Posterior cingulate gyrus (tissue), 11 donors: ENCODE measurements around the gene EFCAB14.
A peak's percentile ranks its signal among the peaks of the same experiment; 100 is the strongest.
"Not testable (repeated sequence)": the region's sequence is repeated elsewhere in the genome, so short reads cannot be mapped to it uniquely, and the experiment has no call there.

Experiments used
- DNase-seq, 10 donors: peaks; one replicate each; pipeline versions ENCODE4 v3.0.0 to v3.0.0-alpha.2; 2020 to 2021; ENCODE audit warnings: mixed read lengths in 3 of 10
- intact Hi-C: fragments of 100-400 bp; cut with DNase I; formaldehyde crosslinking; loops from one replicate; pipeline ENCODE4 v1.15.1; 2023

Gene EFCAB14

DNA sequence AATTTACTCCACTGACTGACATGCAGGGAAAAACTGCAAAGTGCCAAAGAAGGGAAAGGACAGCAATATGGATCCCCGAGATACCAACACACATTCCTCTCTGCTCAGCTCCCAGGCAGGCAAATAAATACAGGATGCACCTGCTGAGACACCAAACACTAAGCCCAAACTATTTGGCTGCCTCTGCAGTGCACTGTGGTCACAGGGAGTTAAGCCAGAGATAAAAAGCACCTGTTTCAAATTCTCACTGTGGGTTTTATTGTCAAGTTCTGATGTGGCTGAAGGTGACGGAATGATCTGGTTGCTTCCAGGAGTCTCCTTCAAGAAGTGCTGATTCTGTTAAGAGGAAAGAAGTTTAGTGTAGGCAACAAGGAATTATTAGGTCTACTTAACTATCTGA is 29.6 kb downstream of the EFCAB14 start:
- DNase-seq = no peak
- intact Hi-C loops = no loop called here

DNA sequence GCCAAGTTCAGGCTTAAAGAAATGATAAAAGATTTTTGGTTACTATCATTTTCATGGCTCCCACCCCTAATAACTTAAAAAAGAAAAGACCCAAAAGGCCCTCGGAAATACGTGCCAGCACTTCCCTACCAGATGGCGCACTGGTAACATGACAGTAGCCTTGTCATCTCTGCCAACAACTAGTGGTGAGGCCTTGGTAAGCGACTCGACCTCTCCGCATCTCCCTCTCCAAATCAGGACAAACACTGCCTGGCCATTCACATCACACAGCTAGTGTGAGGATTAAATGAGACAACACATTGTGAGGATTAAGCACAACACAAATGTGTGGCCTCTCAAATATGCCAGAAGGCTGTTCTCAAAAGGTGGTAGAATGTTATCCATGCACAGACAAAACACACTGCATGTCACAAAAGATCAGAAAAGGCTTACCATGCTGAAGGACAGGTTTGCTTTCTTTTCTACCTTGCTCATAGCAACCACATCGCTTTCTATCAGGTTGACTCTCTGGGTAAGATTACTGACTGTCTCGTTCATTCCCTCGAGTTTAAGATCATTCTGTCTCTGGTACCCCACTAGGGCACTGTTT is 30.9 kb downstream of the EFCAB14 start:
- intact Hi-C loops = no loop called here
- no peak for DNase-seq

DNA sequence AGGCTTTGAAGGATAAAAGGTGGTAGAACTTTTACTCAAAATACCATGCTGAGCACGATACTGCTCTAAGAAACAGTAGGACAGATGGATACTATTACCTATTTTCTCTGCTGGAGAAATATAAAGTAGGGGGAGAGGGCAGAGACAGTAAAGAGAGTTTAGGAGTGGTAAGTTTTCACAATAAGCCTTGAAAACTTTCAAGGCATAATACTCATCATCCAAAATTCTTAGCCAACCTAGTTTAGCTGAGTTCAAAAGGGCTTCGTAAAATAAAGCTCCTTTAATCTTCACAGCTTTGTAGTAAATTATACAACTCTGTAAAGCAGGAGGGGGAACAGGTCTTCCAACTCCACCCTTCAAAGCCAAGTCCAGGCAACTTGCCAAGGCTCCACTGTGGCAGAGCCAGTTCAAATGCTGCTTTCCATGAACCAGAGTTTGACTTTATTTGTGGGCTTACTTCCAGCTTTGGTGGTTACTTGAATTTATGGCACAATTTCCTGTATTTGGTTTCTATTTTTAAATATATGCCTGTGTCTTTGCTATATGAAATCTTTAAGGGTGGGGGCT is 31.7 kb downstream of the EFCAB14 start:
- peak in 6 of 10 donors; percentile 27 to 77 (median 46) for DNase-seq
- intact Hi-C loops = no loop called here

DNA sequence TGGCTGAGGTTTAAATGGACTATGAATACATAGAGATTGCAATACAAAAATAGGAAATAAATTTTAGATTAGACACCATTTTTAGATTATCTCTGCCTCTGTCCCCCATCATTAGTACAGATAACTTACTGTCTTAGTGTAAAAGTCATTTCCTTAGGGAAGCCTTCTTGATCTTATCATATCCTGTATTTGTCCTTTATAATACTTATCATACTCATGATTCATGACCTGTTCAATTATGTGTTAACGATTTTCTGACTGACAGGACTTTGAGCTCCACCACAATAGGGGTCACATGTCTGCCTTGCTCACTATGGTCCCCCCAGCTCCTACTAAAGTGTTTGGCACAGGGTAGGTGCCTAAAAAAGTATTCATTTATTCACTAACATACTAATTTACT is 32.7 kb downstream of the EFCAB14 start:
- intact Hi-C loops = no loop called here

DNA sequence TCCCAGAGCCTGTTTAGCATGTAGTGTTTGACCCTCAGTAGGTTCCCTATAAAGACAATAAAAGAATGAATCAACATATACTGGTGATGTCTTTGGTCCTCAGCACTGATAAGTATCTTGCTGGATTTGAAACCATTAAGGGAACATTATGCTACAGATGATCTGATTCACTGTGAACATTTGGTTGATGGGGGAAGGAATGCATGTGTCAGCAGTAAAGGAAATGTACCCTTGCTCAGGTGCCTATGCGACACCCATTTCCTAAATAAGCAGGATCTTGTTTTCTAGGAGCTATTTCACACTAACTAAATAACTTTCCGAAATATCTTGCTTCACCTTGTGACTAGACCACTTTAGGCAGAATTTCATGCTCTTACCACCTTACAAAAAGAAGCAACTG is 34.2 kb downstream of the EFCAB14 start:
- intact Hi-C loops = no loop called here
- no peak for DNase-seq

More for the DNA sequence above, 32.7 kb downstream of the EFCAB14 start:
- DNase-seq = no peak

DNA sequence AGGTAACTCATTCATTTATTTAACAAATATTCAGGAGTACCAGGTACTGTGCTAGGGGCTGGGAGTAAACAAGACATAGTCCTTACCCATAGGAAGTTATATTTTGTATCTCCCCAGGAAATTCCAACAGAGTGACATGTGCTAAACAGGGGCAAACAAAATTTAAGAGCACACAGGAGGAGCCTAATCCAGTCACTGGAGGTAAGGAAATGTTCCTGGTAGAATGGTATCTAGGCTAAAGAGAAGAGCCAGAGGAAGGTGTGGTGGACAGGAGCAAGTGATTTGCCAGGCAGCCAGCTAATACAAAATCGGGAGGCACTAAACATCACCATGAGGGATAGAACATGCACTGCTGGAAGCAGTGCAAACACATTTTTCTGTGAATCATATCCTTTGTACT is 36.9 kb downstream of the EFCAB14 start:
- no peak for DNase-seq
- intact Hi-C loops = no loop called here

DNA sequence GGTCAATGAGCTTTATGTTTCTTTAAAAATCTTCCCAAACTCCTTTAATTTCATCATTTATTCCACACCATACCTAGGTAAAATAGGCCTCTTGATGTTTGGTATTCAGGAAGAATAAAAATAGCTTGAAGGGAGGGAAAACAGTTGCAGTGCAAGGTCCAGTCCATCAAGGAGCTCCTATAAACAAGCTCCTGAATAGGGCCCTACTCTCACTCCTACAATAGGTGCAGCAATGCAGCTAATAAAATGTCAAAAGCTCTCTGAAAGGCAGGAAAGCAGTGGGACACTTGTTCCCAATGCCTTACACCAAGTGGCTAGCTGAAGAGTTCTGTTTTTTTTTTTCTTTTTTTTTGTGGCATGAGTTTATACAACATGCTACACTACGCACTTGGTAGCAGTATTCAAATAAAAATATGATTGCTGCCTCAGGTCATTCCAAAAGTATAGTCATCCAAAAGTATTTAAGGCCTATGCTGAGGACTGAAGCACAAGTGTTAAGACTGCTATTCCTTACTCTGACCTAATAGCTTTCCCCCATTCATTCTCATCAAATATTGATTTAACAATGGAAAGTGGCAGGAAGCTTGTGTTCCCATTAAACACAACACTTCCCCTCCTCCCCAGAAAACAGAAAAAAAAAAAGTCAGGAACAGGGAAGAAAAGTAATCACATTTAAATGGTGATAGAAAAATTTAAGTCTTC is 37.4 kb downstream of the EFCAB14 start:
- intact Hi-C loops = no loop called here
- no peak for DNase-seq

DNA sequence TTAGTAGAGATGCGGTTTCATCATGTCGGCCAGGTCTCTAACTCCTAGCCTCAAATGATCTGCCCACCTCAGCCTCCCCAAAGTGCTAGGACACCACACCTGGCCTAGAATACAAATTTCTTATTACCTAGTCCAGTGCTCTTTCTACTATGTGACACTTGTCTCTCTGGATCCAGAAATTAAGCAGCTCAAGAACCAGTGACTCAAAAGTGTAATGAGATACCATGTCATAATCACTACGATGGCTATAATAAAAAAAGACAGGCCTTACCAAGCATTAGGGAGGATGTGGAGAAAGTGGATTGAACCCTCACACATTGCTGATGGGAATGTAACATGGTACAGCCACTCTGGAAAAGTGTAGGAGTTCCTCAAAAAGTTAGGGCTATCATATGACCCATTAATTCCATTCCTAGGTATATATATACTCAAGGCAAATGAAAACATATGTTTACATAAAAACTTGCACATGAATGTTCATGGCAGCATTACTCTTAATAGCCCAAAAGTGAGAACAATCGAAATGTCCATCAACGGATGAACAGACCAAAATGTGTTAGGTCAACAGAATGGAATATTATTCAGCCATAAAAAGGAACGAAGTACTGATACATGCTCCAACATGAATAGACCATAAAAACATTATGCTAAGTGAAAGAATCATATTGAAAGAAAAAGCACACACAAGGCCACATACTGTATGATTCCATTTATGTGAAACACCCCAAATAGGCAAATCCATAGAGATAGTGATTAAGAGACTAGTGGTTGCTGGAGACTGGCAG is 38.9 kb downstream of the EFCAB14 start:
- no peak for DNase-seq
- intact Hi-C loops = no loop called here

DNA sequence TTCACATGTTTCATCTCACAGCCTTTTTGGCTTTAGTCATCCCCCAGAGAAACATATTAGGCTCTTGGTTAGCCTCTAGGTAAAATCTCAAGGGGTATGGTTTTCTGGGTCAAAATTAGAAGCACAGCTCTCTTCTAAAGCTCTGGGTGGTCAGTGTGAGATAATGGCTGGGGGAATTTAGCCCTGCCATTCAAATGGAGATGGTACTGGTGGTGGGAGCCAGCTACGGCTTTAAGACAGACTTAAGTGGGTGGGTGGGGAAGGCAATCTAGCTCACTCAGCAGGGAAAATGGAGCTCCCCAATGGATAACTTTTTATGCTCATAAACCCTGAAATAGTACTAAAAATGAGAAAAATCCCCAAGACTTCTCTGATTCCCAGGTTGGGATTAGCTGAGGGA is 41.6 kb downstream of the EFCAB14 start:
- intact Hi-C loops = no loop called here
- DNase-seq = no peak

DNA sequence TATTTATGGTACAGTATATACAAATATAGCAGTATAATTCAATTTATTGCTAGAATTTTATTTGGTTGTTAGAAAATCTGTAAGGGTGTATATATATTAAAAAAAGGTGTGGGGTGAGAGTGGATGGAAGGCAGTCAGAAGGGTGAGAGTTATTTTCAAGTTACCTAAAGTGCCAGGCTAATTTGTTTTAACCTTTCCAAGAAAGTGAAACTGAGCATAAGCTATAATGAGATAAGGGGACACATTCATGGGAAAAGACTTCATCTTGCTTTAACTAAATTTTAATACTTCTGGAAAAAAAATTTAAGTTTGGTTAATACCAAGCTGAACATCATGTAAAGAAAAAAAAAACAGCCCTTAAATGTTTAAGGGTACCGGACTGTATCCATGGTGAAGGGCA is 42.4 kb downstream of the EFCAB14 start:
- intact Hi-C loops = no loop called here
- no peak for DNase-seq

DNA sequence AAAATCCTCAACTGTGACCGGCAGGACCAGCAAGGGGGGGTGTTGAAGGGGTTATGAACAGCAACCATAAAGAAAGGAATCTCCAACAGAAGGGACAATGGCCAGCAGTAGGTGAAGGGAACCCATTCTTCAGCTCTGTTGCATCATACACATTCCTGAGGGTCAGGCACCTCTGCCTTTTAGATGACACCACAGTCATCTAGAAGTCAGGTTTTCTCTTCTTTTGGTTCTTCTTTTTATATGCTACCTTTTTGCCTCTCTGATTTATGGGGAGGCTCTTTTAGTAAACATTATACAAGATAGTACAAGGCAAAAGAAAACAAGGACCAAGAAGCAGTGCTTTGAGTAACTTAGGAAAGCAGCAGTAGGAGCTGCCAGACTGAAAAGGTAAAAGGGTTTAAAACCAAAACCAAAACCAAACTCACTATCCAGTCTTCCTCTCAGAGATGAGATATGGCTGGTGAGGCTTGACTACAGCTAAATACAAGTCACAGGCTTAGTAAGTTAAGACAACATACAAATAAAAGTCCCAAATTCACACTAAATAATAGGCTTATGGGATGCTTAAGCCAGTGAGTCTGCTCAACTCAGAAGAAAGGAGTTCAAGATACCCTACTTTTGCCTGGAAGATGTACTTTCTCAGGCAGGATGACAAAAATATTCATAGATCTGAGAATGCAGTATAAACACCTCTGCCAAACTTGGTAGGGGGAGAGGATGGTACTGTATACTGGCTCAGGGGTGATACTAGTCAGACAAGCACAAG is 43.2 kb downstream of the EFCAB14 start:
- no peak for DNase-seq
- intact Hi-C loops = no loop called here

DNA sequence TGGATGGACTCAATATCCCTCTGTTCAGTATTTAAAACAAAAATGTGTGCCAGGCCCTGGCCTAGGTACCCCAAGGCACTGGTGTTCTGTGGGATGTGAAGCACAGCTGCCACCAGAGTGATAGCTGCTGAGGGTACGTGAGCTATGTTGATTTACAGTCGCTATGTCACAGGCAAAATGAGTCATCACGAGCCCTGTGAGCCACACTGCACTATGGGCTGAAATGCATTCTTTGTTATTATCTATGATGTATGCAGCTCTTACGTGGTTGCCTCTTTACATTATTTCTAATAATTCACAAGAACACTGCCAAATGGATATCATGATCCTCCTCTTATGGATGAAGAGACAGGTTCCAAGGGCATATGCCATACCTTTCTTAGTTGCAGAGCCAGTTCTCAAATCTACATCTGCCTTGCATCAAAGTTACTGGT is 45.1 kb downstream of the EFCAB14 start:
- intact Hi-C loops = no loop called here
- DNase-seq = no peak

DNA sequence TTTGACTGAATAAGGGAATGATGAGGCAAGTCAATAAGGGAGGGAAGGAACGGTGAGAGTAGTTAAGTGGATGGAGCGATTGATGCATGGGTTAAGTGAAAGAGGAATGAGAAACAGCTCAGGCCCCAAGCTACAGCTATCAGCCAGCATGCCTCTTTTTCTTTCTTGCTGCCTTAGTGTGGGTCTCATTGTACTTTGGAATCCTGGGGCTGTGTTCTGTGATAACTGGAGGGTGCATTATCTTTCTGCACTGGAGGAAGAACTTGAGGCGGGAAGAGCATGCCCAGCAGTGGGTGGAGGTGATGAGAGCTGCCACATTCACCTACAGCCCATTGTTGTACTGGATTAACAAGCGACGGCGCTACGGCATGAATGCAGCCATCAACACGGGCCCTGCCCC is 46.2 kb downstream of the EFCAB14 start:
- intact Hi-C loops = no loop called here
- DNase-seq = no peak

DNA sequence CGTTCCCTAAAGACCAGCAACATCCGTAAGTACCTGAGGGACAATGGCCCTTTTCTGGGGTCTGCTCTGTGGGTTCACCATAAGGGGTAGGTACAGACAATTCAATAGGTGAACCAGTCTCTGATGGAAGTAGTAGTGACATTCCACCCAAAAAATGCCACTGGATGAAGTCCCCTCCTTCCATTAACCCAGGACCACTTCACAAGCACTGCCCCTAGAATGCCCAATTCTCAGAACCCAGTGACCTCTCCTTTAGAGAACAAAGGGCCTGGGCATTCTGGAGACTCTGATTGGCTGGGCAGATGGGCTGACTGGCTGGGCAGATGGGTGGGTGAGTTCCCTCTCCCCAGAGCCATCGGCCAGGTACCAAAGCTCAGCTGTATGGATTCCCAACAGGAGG is 47.4 kb downstream of the EFCAB14 start, which contains the start of gene TEX38:
TSS of gene TEX38 (plus strand) at position 301 of the 400 bp plus-strand sequence. CDS start at position 382, 81 bp downstream.
- DNase-seq = no peak

DNA sequence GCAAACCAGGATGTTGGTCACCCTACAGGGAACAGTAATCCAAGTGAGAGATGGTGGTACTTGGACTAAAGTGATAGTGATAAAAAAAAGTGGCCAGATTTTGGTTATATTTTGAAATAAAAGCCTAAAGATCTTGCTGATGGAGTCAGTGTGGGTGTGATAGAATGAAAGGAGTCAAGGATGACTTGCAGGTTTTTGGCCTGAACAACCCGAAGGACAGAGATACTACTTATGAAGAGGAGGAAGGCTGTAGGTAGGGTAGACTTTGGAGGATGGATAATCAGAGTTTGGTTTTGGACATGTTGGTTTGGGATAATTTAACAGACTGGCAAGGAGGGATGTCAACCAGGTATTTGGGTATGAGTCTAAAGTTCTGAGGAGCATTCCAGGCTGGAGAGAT is 48.8 kb downstream of the EFCAB14 start:
- DNase-seq = no peak
- intact Hi-C loops = no loop called here

More for the DNA sequence above, 47.4 kb downstream of the EFCAB14 start, which contains the start of gene TEX38:
- intact Hi-C loops = no loop called here

DNA sequence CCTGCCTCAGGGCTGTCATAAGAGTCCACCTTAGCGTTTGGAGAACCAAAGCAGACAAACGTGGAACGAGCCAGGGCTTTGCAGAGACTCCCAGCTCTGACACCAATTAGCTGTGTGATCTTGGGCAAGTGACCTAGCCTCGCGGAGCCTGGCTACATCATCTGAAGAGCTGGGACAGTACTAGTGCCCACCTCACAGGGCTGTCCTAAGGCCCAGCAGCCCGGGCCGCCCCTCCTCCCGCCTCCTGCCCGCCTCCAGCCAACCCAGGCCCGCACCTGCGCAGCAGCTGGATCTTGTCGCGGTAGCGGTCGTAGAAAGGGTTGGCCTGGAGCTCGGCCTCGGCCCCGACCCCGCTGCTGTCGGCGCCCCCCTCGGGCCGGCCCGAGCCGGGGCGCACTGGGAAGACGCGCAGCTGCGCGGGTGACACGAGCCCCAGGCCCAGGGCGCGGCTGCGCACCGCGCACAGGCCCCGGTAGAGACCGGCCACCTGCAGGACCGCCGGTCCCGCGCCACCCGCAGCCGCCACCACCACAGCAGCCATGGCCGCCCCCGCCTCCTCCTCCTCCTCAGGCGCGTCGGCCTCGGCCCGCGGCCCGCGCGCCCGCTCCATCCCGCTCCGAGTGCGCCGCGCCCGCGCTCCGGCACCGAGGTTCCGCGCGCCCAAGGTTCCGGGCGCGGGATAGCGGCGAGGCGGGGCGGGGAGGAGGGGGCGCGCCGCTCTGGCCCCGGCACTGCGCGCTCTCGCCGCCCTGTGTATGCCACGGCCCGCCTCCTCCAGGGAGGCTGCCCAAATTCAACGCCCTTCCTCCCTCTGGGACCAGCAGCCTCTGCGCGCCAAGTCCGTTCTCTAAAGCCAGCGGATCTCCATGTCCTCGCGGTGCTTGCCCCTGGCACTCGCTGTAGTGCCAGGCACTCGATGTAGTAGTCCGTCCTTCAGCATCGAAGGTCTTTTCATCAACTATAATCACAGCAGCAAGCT is 50.8 kb downstream of the EFCAB14 start, which contains the start of gene ATPAF1:
TSS of gene ATPAF1 (minus strand) at position 583 of the 979 bp plus-strand sequence. CDS start at position 541, 42 bp downstream.
- DNase-seq = peak; percentile 48 to 95 (median 70)
- intact Hi-C loops = loop anchor here (2.0 to 10.0 kb wide), 2 partner anchors 51 to 63 kb away; partner anchors contain the start of genes EFCAB14 and MKNK1

DNA sequence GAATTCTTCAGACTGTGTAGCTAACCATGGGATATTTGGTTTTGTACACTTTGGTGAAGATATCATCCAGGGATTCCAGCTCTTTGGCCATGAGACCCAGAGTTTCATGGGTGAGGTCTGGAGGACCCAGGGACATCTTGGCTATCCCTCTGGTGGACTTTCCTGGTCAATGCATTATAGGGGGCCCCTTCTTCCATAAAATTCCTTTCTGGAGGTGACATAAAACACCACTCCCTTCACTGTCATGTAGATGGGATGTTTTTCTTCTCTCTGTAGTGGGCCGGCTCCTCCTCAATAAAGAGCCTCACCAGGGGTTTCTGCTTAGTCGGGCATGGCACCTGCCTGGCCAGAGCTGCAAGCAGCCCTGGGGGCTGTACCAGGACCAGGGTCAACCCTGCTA is 52.9 kb downstream of the EFCAB14 start:
- intact Hi-C loops = loop anchor here (10.0 kb wide), 1 partner anchor 61 kb away; the partner anchor contains the start of gene MKNK1
- no peak for DNase-seq

DNA sequence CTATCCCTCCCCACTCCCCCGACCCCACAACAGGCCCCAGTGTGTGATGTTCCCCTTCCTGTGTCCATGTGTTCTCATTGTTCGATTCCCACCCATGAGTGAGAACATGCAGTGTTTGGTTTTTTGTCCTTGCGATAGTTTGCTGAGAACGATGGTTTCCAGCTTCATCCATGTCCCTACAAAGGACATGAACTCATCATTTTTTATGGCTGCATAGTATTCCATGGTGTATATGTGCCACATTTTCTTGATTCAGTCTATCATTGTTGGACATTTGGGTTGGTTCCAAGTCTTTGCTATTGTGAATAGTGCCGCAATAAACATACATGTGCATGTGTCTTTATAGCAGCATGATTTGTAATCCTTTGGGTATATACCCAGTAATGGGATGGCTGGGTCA is 56.0 kb downstream of the EFCAB14 start:
- intact Hi-C loops = loop anchor here (10.0 kb wide), 1 partner anchor 58 kb away; the partner anchor contains the start of gene MKNK1

DNA sequence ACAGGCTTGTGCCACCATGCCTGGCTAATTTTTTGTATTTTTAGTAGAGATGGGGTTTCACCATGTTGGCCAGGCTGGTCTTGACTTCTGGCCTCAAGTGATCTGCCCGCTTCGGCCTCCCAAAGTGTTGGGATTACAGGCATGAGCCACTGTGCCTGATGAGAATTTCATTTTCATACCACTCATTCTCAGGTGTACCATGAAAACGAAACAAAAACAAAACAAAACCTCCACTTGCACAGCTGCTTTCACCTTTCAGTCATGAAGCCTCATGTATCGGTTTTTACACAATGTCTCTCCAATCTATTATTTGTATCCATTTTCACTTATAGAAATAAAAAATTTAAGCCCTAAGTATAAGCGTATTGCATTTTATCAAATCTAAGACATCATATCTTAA is 58.8 kb downstream of the EFCAB14 start:
- DNase-seq = not testable (repeated sequence)
- intact Hi-C loops = loop anchor here (10.0 kb wide), 1 partner anchor 55 kb away; the partner anchor contains the start of gene MKNK1

More for the DNA sequence above, 56.0 kb downstream of the EFCAB14 start:
- DNase-seq = not testable (repeated sequence)
